Caco-2 (cell line): ENCODE measurements around the gene RHBDL3. TPM values are rescaled to one million over a fixed set of nuclear protein-coding genes. Genes with fewer than 3 reads are reported as not detected.

Experiments used
- BruUV-seq: library from RNA; stranded (reverse); fragments of 400-500 nt; replicated peaks from 2 replicates; lab custom pipeline; 2021; lab: Mats Ljungman, UMichigan
- CTCF ChIA-PET: fragments of 300-600 bp; sonication (Branson Sonifier 250); formaldehyde crosslinking; loops from one replicate; lab custom pipeline; 2022; ENCODE audit warnings: antibody characterized with exemption; lab: Charles Lee
- POLR2A ChIA-PET: fragments of 300-600 bp; sonication (Branson Sonifier 250); formaldehyde crosslinking; loops from one replicate; lab custom pipeline; 2022; ENCODE audit warnings: antibody characterized with exemption; lab: Charles Lee
- DNase-seq, 2 experiments: peaks; one replicate each; pipeline versions ENCODE4 v3.0.0 to v3.0.0-alpha.2; 2020 to 2022
- H3K27me3 ChIP-seq: replicated peaks from 2 replicates; pipeline ENCODE4 v1.6.0; 2011; ENCODE audit warnings: low read length; ENCODE audit not compliant: control insufficient read depth, insufficient read depth
- H3K36me3 ChIP-seq: 2 replicates; pipeline ENCODE4 v1.5.1; 2011; ENCODE audit warnings: low read length; ENCODE audit not compliant: control insufficient read depth, insufficient read depth
- H3K4me1 ChIP-seq: fragments of 250-450 bp; sonication (Bioruptor Pico); 2 replicates; pipeline ENCODE4 v1.5.1; 2020; ENCODE audit warnings: mild to moderate bottlenecking
- H3K4me3 ChIP-seq: 2 replicates; pipeline ENCODE4 v1.5.1; 2011; ENCODE audit warnings: low read depth, mild to moderate bottlenecking, control low read depth, low read length
- H3K9me3 ChIP-seq: fragments of 250-450 bp; sonication (Bioruptor Pico); 2 replicates; pipeline ENCODE4 v1.5.1; 2020; ENCODE audit warnings: mild to moderate bottlenecking, moderate library complexity
- H3K27ac Mint-ChIP-seq: one replicate; pipeline ENCODE4 v1.8.0; 2022; ENCODE audit warnings: mixed read lengths; ENCODE audit not compliant: unreplicated experiment
- H3K27me3 Mint-ChIP-seq: one replicate; pipeline ENCODE4 v1.8.0; 2022; ENCODE audit warnings: mixed read lengths; ENCODE audit not compliant: insufficient read depth, unreplicated experiment
- H3K36me3 Mint-ChIP-seq: one replicate; pipeline ENCODE4 v1.8.0; 2022; ENCODE audit warnings: mild to moderate bottlenecking, mixed read lengths; ENCODE audit not compliant: insufficient read depth, unreplicated experiment
- H3K4me1 Mint-ChIP-seq: one replicate; pipeline ENCODE4 v1.8.0; 2022; ENCODE audit warnings: low read depth, mixed read lengths; ENCODE audit not compliant: unreplicated experiment
- H3K4me3 Mint-ChIP-seq: one replicate; pipeline ENCODE4 v1.8.0; 2022; ENCODE audit warnings: mild to moderate bottlenecking, moderate library complexity, mixed read lengths; ENCODE audit not compliant: unreplicated experiment
- H3K9me3 Mint-ChIP-seq: one replicate; pipeline ENCODE4 v1.8.0; 2022; ENCODE audit warnings: mixed read lengths; ENCODE audit not compliant: unreplicated experiment
- CTCF ChIP-seq, 2 experiments: fragments of 200-600 bp in 1 of 2; IDR thresholded peaks; 1 replicate in 1 of 2; 2 replicates in 1 of 2; pipeline versions ENCODE4 v1.5.1 to v1.8.0; 2011 to 2022; ENCODE audit warnings: antibody characterized with exemption in 1 of 2, control low read depth in 1 of 2, inconsistent platforms in 1 of 2, low read depth in 1 of 2, low read length in 1 of 2, mild to moderate bottlenecking in 1 of 2, moderate library complexity in 1 of 2; ENCODE audit not compliant: insufficient read depth in 1 of 2, severe bottlenecking in 1 of 2, unreplicated experiment in 1 of 2
- intact Hi-C: fragments of 100-400 bp; cut with micrococcal nuclease; formaldehyde crosslinking; loops from one replicate; pipeline ENCODE4 v1.10.0; 2022; ENCODE audit not compliant: unreplicated experiment
- total RNA-seq: library from RNA; stranded (reverse); gene quantifications from 2 replicates; pipeline ENCODE4 v1.2.3, GENCODE V29; 2022

RHBDL3 gene
- total RNA-seq, 1 experiment from 2014 or later, result not detected

- DNase-seq, result no peak
- Histone ChIP-seq H3K36me3 (no peaks in the 10 kb centered on the region), H3K4me1 (peaks cover 7% of the 10 kb centered on the region; the same call in 1 of the 2 replicates), H3K9me3 (no peaks in the 10 kb centered on the region), H3K27me3 (no peaks in the 10 kb centered on the region), H3K4me3 (no peak overlapping the region)
- BruUV-seq, result no TSS peak
- Mint-ChIP-seq H3K9me3 (no peaks in the 10 kb centered on the region), H3K27ac (no peak overlapping the region), H3K4me1 (peaks cover 6% of the 10 kb centered on the region), H3K36me3 (no peaks in the 10 kb centered on the region), H3K27me3 (no peaks in the 10 kb centered on the region), H3K4me3 (no peak overlapping the region)
- TF ChIP-seq CTCF (IDR thresholded peaks at IDR 0.05; ENCODE audit: insufficient read depth in 1 of 2, low read depth in 1 of 2, low read length in 1 of 2, severe bottlenecking in 1 of 2, unreplicated experiment in 1 of 2), result no peak
- ChIA-PET CTCF (no interaction called here), POLR2A (no interaction called here)
- intact Hi-C loops, result no loop called here
These were observed 31.8 kb downstream of the RHBDL3 start for GRCh38 chr17:32297424-32297823.

GRCh38 chr17:32297860-32298259, 32.2 kb downstream of the RHBDL3 start:
- no peaks in the 10 kb centered on the region for H3K27me3 Mint-ChIP-seq
- H3K4me1 Mint-ChIP-seq, result peaks cover 6% of the 10 kb centered on the region
- BruUV-seq, result no TSS peak
- H3K4me1 ChIP-seq, result peaks cover 7% of the 10 kb centered on the region; the same call in 1 of the 2 replicates
- no peaks in the 10 kb centered on the region for H3K9me3 ChIP-seq
- no peaks in the 10 kb centered on the region for H3K36me3 Mint-ChIP-seq
- CTCF ChIA-PET, result interaction anchor here (0.6 to 1.2 kb wide), 3 partner anchors 21 to 146 kb away, joined by 3 to 5 read pairs (median 3); partner anchors contain the start of gene PSMD11
- intact Hi-C loops, result no loop called here
- no peaks in the 10 kb centered on the region for H3K27me3 ChIP-seq
- no peak overlapping the region for H3K4me3 Mint-ChIP-seq
- no peak for TF ChIP-seq CTCF (IDR thresholded peaks at IDR 0.05; ENCODE audit: insufficient read depth in 1 of 2, low read depth in 1 of 2, low read length in 1 of 2, severe bottlenecking in 1 of 2, unreplicated experiment in 1 of 2)
- H3K27ac Mint-ChIP-seq, result no peak overlapping the region
- H3K4me3 ChIP-seq, result no peak overlapping the region
- no peak for DNase-seq
- POLR2A ChIA-PET, result no interaction called here
- no peaks in the 10 kb centered on the region for H3K9me3 Mint-ChIP-seq
- no peaks in the 10 kb centered on the region for H3K36me3 ChIP-seq

- DNase-seq, result peak in 1 of 2 experiments; percentile 38
- H3K27me3 Mint-ChIP-seq, result no peaks in the 10 kb centered on the region
- peak in 1 of 2 experiments; percentile 18 for TF ChIP-seq CTCF (IDR thresholded peaks at IDR 0.05; ENCODE audit: insufficient read depth in 1 of 2, low read depth in 1 of 2, low read length in 1 of 2, severe bottlenecking in 1 of 2, unreplicated experiment in 1 of 2)
- no TSS peak for BruUV-seq
- H3K9me3 Mint-ChIP-seq, result no peaks in the 10 kb centered on the region
- H3K27ac Mint-ChIP-seq, result no peak overlapping the region
- H3K4me3 Mint-ChIP-seq, result no peak overlapping the region
- H3K9me3 ChIP-seq, result no peaks in the 10 kb centered on the region
- no peaks in the 10 kb centered on the region for H3K36me3 ChIP-seq
- H3K4me1 ChIP-seq, result peaks cover 7% of the 10 kb centered on the region; the same call in 1 of the 2 replicates
- H3K27me3 ChIP-seq, result no peaks in the 10 kb centered on the region
- ChIA-PET POLR2A (no interaction called here), CTCF (interaction anchor here (0.6 to 1.2 kb wide), 3 partner anchors 21 to 146 kb away, joined by 3 to 5 read pairs (median 3); partner anchors contain the start of gene PSMD11)
- peaks cover 6% of the 10 kb centered on the region for H3K4me1 Mint-ChIP-seq
- no peak overlapping the region for H3K4me3 ChIP-seq
- no peaks in the 10 kb centered on the region for H3K36me3 Mint-ChIP-seq
- intact Hi-C loops, result no loop called here
These were observed 32.7 kb downstream of the RHBDL3 start for GRCh38 chr17:32298298-32298697.
